GM15510 (cell line): ENCODE data around the gene AGBL1.

Experiments used
- POLR2A ChIP-seq: IDR thresholded peaks from 3 replicates; pipeline ENCODE4 v1.6.1; 2011; ENCODE audit warnings: borderline replicate concordance; ENCODE audit not compliant: insufficient read length; ENCODE audit errors: extremely low read depth

AGBL1 gene

DNA sequence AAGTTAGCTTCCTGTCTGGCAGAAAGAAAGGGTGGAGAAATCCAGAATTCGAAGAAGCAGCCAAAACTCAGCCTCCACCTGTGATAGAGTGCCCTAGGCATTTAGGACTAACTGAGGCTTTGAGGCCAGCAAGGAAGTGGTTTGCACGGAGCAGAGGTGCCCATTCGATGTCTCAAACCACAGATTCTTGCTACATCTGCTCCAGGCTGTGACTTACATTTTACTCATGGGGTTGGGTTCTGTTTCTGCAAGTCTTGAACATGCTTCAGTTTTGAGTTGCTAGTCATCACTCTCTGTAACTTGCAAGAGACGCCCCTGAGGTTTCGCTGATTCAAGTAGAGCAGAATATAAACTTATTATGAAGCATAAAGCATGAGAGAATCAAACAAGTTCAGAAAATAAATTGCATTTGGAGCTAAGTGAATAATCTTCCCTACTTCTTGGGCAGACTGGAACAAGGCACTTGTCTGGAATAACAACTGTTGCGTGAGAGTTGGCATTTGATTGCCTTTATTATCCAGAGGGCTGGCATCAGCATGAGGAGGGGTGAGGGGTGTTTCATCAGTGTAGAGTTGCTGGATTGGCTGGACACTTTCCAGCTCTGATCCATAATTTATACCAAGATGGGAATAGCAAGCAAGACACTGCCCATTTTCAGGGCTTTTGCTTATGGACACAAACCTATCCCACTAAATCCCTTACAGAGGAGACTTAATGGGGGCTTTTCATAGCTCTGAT is 256.5 kb downstream of the AGBL1 start:
- no peak for TF ChIP-seq POLR2A

DNA sequence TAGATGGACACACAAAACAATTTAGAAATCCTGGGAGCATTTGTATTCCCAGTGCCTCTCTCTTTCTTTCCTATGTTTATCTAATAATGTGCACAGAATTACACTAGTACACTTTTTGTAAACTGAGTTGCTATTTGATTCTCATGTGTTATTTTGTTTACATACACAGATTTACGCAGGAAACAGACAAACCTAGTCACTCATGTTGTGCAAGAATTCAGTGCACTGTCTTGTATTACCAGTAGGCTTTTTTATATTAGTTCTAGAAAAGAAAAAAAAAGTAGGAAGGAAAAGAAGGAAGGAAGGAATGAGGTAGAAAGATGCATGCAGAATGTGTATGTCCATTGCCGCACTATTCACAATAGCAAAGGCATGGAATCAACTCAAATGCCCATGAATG is 257.4 kb downstream of the AGBL1 start:
- no peak for TF ChIP-seq POLR2A

DNA sequence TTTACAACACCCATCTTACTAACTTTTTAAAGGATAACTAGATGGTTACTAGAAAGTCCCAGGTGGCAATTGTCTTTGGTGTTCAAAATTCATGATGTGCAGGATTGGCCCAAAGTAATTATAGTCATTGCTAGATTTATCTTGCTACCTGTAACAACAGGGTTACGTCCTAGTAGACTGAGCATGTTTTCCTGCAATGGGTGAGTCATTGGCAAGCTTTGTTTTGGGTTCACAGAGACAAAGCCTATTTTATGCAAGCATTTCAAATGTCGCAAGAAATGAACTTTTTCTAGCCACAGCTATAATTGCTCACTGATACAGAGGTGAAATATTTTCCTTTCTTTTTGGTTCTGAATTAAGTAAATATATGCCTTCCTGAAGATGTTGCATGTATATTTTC is 267.6 kb downstream of the AGBL1 start:
- TF ChIP-seq POLR2A: no peak

GRCh38 chr15:86349565-86349964 is 269.9 kb downstream of the AGBL1 start:
- no peak for TF ChIP-seq POLR2A

DNA sequence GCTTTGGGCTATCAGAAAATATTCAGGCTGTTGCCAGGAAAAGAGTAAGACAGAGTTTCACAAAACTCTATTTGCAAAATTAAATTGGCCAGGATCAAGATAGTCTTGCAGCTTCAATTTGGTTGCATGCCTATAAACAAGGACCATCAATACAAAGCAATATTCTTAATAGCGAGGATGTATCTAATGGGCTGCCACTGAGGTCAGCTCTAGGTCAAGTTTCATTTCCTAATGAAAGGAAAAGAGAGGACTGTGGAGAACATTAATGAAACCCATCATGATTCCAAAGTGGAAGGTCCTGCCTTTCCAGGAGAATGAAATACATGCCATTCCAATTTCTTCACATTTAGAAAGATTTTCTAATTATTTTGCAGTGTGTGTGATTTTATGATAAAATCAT is 273.5 kb downstream of the AGBL1 start:
- no peak for TF ChIP-seq POLR2A

DNA sequence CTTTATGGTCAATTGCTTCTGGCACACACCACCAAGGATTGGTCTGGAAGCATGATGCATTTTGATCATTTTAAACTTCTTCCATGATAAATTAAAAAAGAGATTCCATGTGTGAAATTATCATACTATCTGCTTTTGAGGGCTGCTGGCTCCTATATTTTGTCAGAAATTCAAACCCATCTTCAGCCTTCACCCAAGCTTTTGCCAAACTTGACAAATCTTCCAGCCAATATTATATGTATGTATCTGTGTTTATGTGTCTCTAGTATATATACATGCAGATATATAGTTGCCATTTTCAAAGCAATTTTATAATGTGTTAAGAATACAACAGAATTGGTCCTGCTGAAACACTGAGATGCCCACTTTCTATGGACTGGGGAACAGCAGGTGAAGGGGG is 275.7 kb downstream of the AGBL1 start:
- no peak for TF ChIP-seq POLR2A

DNA sequence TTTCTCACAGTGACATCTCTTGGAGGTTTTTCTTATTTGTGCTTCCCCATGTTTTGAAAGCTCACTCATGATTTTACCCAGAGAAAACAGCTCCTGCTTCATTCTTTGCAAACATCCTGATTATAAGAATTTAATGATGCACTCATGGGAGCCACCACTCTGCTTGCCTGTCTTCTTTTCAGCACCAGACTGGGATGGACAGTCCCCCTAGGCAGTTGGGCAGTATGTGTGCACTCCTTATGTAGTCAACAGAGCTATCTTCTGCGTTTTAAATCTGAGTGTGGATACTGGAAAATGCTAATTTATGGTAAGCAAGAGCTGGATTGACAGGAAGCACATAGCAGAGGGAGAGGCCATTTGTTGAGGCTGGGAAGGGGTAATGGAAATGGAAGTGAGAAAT is 276.1 kb downstream of the AGBL1 start:
- no peak for TF ChIP-seq POLR2A

DNA sequence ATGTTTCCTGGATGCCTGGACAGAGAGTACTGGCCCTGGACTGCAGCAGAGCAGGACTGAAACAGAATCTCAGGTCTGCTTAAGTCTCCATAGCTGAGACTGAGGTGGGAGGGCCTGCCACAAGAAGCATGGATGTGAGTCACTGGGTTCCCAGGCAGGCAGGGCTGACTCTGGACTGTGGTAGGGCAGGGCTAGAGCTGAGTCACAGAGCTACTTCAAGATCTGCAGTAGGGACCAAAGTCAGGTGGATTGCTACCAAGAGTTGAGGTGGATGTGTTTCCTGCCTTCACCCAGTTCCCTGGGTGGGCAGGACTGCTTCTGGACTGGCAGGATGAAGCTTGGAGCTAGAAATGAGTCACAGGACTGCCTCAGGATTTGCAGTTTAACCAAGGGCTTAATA is 282.9 kb downstream of the AGBL1 start:
- no peak for TF ChIP-seq POLR2A

- no peak for TF ChIP-seq POLR2A
These were observed 293.5 kb downstream of the AGBL1 start for GRCh38 chr15:86373147-86373546.

- no peak for TF ChIP-seq POLR2A
These were observed 296.1 kb downstream of the AGBL1 start for GRCh38 chr15:86375733-86376280.

- TF ChIP-seq POLR2A: no peak
These were observed 298.2 kb downstream of the AGBL1 start for GRCh38 chr15:86377914-86378313.

DNA sequence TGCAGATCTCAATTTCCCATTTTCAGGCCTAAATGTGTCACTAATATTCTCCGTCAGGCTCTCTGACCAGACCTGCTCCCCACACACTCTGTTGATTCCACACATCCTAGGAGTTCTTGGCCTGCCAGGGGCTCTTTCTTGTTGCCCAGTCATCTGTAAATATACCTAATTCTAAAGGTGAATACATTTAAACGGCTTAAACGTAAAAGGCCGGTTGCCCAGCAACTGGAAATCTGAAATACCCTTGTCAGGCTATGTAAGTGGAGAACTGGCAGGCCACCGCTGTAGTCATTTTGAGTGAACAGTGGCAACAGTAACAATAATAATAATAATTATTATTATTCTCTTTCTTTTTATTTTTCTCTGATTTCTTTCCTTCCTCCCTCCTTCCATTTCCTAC is 302.7 kb downstream of the AGBL1 start:
- TF ChIP-seq POLR2A: no peak

- no peak for TF ChIP-seq POLR2A
These were observed 303.9 kb downstream of the AGBL1 start for GRCh38 chr15:86383611-86384010.

DNA sequence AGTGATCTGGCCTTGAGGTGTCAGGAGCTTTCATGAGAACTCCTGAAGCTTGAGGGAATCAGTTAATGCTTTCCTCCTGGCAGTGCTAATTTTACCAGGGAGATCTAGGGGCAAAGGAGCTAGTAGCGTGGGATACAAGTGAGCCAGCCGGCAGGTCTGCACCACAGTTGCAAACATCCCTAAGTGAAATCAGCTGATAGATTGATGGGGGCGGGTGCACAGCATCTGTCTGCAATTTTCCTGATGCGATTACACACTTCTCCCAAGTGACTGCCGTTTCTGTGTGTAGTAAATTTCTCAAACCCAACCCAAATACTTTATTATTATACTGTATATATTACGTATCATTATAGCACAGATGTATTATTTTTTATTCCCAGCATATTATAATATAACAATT is 304.5 kb downstream of the AGBL1 start:
- TF ChIP-seq POLR2A: no peak

- no peak for TF ChIP-seq POLR2A
These were observed 312.6 kb downstream of the AGBL1 start for GRCh38 chr15:86392296-86392695.

GRCh38 chr15:86392874-86393273 is 313.2 kb downstream of the AGBL1 start:
- TF ChIP-seq POLR2A: no peak
